K562 (cell line): ENCODE data around the gene ATP5PB.

Source experiments
- GABPB2 ChIP-seq: fragments of 250-450 bp; sonication (Bioruptor Pico); conservative IDR thresholded peaks from 2 replicates; pipeline ENCODE4 v1.5.1; 2021; ENCODE audit warnings: mild to moderate bottlenecking
- KAT2B ChIP-seq: IDR thresholded peaks from one replicate; pipeline ENCODE4 v1.6.1; 2012; ENCODE audit warnings: low read depth, mild to moderate bottlenecking, control low read depth, inconsistent platforms, low read length, moderate library complexity
- NRF1 ChIP-seq, 2 experiments: fragments of 450-650 bp; IDR thresholded peaks in 1 of 2; conservative IDR thresholded peaks in 1 of 2; 2 replicates each; pipeline ENCODE4 v1.6.1; 2014; ENCODE audit warnings: mild to moderate bottlenecking in 2 of 2
- TAF1 ChIP-seq: IDR thresholded peaks from 2 replicates; pipeline ENCODE4 v1.6.1; 2011; ENCODE audit warnings: mild to moderate bottlenecking, low read length, moderate library complexity; ENCODE audit not compliant: insufficient read depth, control insufficient read depth, severe bottlenecking; ENCODE audit errors: extremely low read depth

- TF ChIP-seq NRF1 (conservative IDR thresholded peaks at IDR 0.05 in 1 of 2, IDR thresholded peaks at IDR 0.05 in 1 of 2): no peak
- no peak for TF ChIP-seq TAF1
- no peak for TF ChIP-seq KAT2B
- no peak for TF ChIP-seq GABPB2 (CRISPR knock-in tag)
Measured at GRCh38 chr1:111452581-111452980, 3.3 kb downstream of the ATP5PB start.
